IMR-90 (cell line): ENCODE measurements around the gene CEP55. TPM values are rescaled to one million over a fixed set of nuclear protein-coding genes. Genes with fewer than 3 reads are reported as not detected.

Source experiments
- ATAC-seq: fragments of 200-7000 bp; cut with Tn5 transposase; 2 replicates; pipeline ENCODE4 v1.9.1; 2020; ENCODE audit warnings: low read depth, mild to moderate bottlenecking, moderate library complexity
- BruUV-seq: library from RNA; stranded (reverse); fragments of 400-500 nt; replicated peaks from 2 replicates; lab custom pipeline; 2021; lab: Mats Ljungman, UMichigan
- CTCF ChIA-PET: fragments of 300-600 bp; formaldehyde crosslinking; extraction: SDS; loops from one replicate; lab custom pipeline; 2021; ENCODE audit warnings: antibody characterized with exemption; lab: Yijun Ruan, JAX
- POLR2A ChIA-PET: fragments of 300-600 bp; sonication (Branson Sonifier 250); formaldehyde crosslinking; loops from one replicate; lab custom pipeline; 2022; ENCODE audit warnings: antibody characterized with exemption; ENCODE audit not compliant: unreplicated experiment; lab: Charles Lee
- DNase-seq: peaks from one replicate; pipeline ENCODE4 v3.0.0; 2013
- H2AFZ ChIP-seq: replicated peaks from 2 replicates; pipeline ENCODE3; 2013; ENCODE audit warnings: low read length, mild to moderate bottlenecking; ENCODE audit not compliant: poor library complexity
- H2AK5ac ChIP-seq: 2 replicates; pipeline ENCODE4 v1.6.1; 2013; ENCODE audit warnings: low read depth, low read length, inconsistent platforms
- H2AK9ac ChIP-seq: replicated peaks from 2 replicates; pipeline ENCODE3; 2013; ENCODE audit warnings: mild to moderate bottlenecking, low read depth, low read length, moderate library complexity; ENCODE audit not compliant: poor library complexity
- H2BK120ac ChIP-seq: 2 replicates; pipeline ENCODE4 v1.6.1; 2013; ENCODE audit warnings: low read depth, low read length, inconsistent platforms
- H2BK15ac ChIP-seq: 3 replicates; pipeline ENCODE4 v1.6.1; 2013; ENCODE audit warnings: low read depth, low read length, inconsistent platforms
- H2BK20ac ChIP-seq: 2 replicates; pipeline ENCODE4 v1.6.1; 2013; ENCODE audit warnings: low read depth, mild to moderate bottlenecking, inconsistent platforms, low read length, moderate library complexity
- H2BK5ac ChIP-seq: 2 replicates; pipeline ENCODE4 v1.6.1; 2013; ENCODE audit warnings: mild to moderate bottlenecking, low read depth, low read length, inconsistent platforms; ENCODE audit not compliant: poor library complexity, severe bottlenecking
- H3K14ac ChIP-seq: replicated peaks from 2 replicates; pipeline ENCODE4 v1.6.1; 2013; ENCODE audit warnings: low read depth, low read length, inconsistent platforms
- H3K18ac ChIP-seq: 2 replicates; pipeline ENCODE4 v1.6.1; 2013; ENCODE audit warnings: low read depth, low read length, control low read depth
- H3K23ac ChIP-seq: 2 replicates; pipeline ENCODE4 v1.6.1; 2013; ENCODE audit warnings: low read depth, low read length, inconsistent platforms
- H3K27ac ChIP-seq: 2 replicates; pipeline ENCODE4 v1.5.1; 2013; ENCODE audit warnings: mild to moderate bottlenecking, control low read depth, low read length; ENCODE audit not compliant: insufficient read depth
- H3K27me3 ChIP-seq: 2 replicates; pipeline ENCODE4 v1.6.1; 2013; ENCODE audit warnings: low read length; ENCODE audit not compliant: control insufficient read depth, insufficient read depth
- H3K36me3 ChIP-seq: 2 replicates; pipeline ENCODE4 v1.6.1; 2013; ENCODE audit warnings: low read length, mixed read lengths; ENCODE audit not compliant: control insufficient read depth, insufficient read depth
- H3K4ac ChIP-seq: 2 replicates; pipeline ENCODE4 v1.6.1; 2013; ENCODE audit warnings: low read depth, low read length, inconsistent platforms
- H3K4me1 ChIP-seq: 2 replicates; pipeline ENCODE4 v1.6.1; 2013; ENCODE audit warnings: low read length, mixed read lengths; ENCODE audit not compliant: control insufficient read depth, insufficient read depth
- H3K4me2 ChIP-seq: 2 replicates; pipeline ENCODE4 v1.6.1; 2013; ENCODE audit warnings: low read depth, mild to moderate bottlenecking, control low read depth, low read length, moderate library complexity
- H3K4me3 ChIP-seq: 2 replicates; pipeline ENCODE4 v1.5.1; 2013; ENCODE audit warnings: low read depth, mild to moderate bottlenecking, control low read depth, low read length, moderate library complexity; ENCODE audit not compliant: insufficient read depth
- H3K56ac ChIP-seq: 2 replicates; pipeline ENCODE4 v1.6.1; 2013; ENCODE audit warnings: low read length, inconsistent platforms; ENCODE audit not compliant: insufficient read depth; ENCODE audit errors: extremely low read depth
- H3K79me1 ChIP-seq, 2 experiments: 2 replicates each; pipeline ENCODE4 v1.6.1; 2013; ENCODE audit warnings: low read length in 2 of 2, inconsistent platforms in 1 of 2, low read depth in 1 of 2
- H3K9ac ChIP-seq: 2 replicates; pipeline ENCODE4 v1.6.1; 2013; ENCODE audit warnings: low read depth, low read length, control low read depth
- H3K9me1 ChIP-seq: 2 replicates; pipeline ENCODE4 v1.6.1; 2013; ENCODE audit warnings: low read length, inconsistent platforms; ENCODE audit not compliant: insufficient read depth
- H3K9me3 ChIP-seq: 2 replicates; pipeline ENCODE4 v1.6.1; 2013; ENCODE audit warnings: low read length; ENCODE audit not compliant: control insufficient read depth, insufficient read depth
- H4K20me1 ChIP-seq: 2 replicates; pipeline ENCODE4 v1.6.1; 2013; ENCODE audit warnings: low read length, inconsistent platforms; ENCODE audit not compliant: insufficient read depth
- H4K5ac ChIP-seq: 2 replicates; pipeline ENCODE4 v1.6.1; 2013; ENCODE audit warnings: mild to moderate bottlenecking, low read depth, low read length, control low read depth
- H4K8ac ChIP-seq, 2 experiments: 2 replicates each; pipeline ENCODE4 v1.6.1; 2013; ENCODE audit warnings: low read depth in 2 of 2, low read length in 2 of 2, control low read depth in 1 of 2, inconsistent platforms in 1 of 2
- H4K91ac ChIP-seq: 2 replicates; pipeline ENCODE4 v1.6.1; 2013; ENCODE audit warnings: low read depth, low read length, inconsistent platforms; ENCODE audit not compliant: insufficient read depth
- CEBPB ChIP-seq: IDR thresholded peaks from 2 replicates; pipeline ENCODE4 v1.6.1; 2012; ENCODE audit warnings: low read depth, low read length, improper control_type of control experiment
- CHD1 ChIP-seq: IDR thresholded peaks from 2 replicates; pipeline ENCODE4 v1.6.1; 2012; ENCODE audit warnings: low read depth, low read length, improper control_type of control experiment
- ELK1 ChIP-seq: fragments of 150-350 bp; IDR thresholded peaks from 2 replicates; pipeline ENCODE4 v1.6.1; 2016; ENCODE audit warnings: low read depth, mild to moderate bottlenecking, low read length, moderate library complexity, borderline replicate concordance
- NFE2L2 ChIP-seq: fragments of 150-350 bp; IDR thresholded peaks from 2 replicates; pipeline ENCODE4 v1.6.1; 2016; ENCODE audit warnings: low read depth, mild to moderate bottlenecking, low read length
- RCOR1 ChIP-seq: IDR thresholded peaks from 2 replicates; pipeline ENCODE4 v1.6.1; 2012; ENCODE audit warnings: mild to moderate bottlenecking, low read length, improper control_type of control experiment; ENCODE audit not compliant: insufficient replicate concordance
- WGBS, 2 experiments: methylation state at CpG; one replicate each; pipeline versions ENCODE4 v1.1.5 to v1.1.7; 2013; ENCODE audit warnings: missing lambda C conversion rate in 2 of 2; ENCODE audit not compliant: insufficient read length in 1 of 2; ENCODE audit errors: extremely low coverage in 2 of 2; 5-methylcytosine and 5-hydroxymethylcytosine counted together
- dilution Hi-C: fragments of 300-500 bp; cut with HindIII; formaldehyde crosslinking; loops from one replicate; pipeline ENCODE4 v1.14.3; 2018; ENCODE audit warnings: low sequenced_read_pairs; ENCODE audit not compliant: unreplicated experiment
- in situ Hi-C: fragments of 300-500 bp; cut with MboI; formaldehyde crosslinking; loops from 3 replicates; pipeline ENCODE4 v1.14.3; 2019; ENCODE audit warnings: low sequenced_read_pairs, inconsistent platforms, mixed read lengths
- intact Hi-C: fragments of 100-400 bp; cut with micrococcal nuclease; formaldehyde crosslinking; loops from 2 replicates; pipeline ENCODE4 v1.10.0; 2022
- polyA plus RNA-seq, 3 experiments: library from polyadenylated mRNA; depleted of rRNA; stranded (reverse); fragments of >200 nt; gene quantifications; 2 replicates each; pipeline ENCODE4 v1.2.3, GENCODE V29; 2012; ENCODE audit warnings: low replicate concordance in 1 of 3
- total RNA-seq: library from RNA; depleted of rRNA; stranded (reverse); fragments of >200 nt; gene quantifications from 2 replicates; pipeline ENCODE4 v1.2.3, GENCODE V29; 2012

CEP55 gene
- total and polyA plus RNA-seq, 2 of the 4 experiments (the other 2 are of a cell fraction): 15.7 to 23.5 TPM

GRCh38 chr10:93572606-93573005 lies 76.2 kb downstream of the CEP55 start:
- DNase-seq: no peak
- no TSS peak for BruUV-seq

More at GRCh38 chr10:93572606-93573005, 76.2 kb downstream of the CEP55 start:
- H2AK5ac ChIP-seq: no peak overlapping the region
- H3K79me1 ChIP-seq: no peaks in the 10 kb centered on the region
- TF ChIP-seq CEBPB: no peak
- TF ChIP-seq NFE2L2: no peak
- TF ChIP-seq ELK1: no peak
- no peak for TF ChIP-seq CHD1
- no peak for TF ChIP-seq RCOR1
- no peaks in the 10 kb centered on the region for H3K9me1 ChIP-seq
- H3K4ac ChIP-seq: no peak overlapping the region
- in situ Hi-C loops: no loop called here
- H4K8ac ChIP-seq: no peak overlapping the region
- no peak overlapping the region for H2AFZ ChIP-seq
- dilution Hi-C loops: no loop called here
- H4K20me1 ChIP-seq: no peaks in the 10 kb centered on the region
- no peak overlapping the region for H2BK15ac ChIP-seq
- no peak for ATAC-seq
- ChIA-PET CTCF (no interaction called here), POLR2A (no interaction called here)
- H3K36me3 ChIP-seq: no peaks in the 10 kb centered on the region
- H2AK9ac ChIP-seq: no peak overlapping the region
- H3K27ac ChIP-seq: no peak overlapping the region
- no peak overlapping the region for H3K14ac ChIP-seq
- H2BK120ac ChIP-seq: no peak overlapping the region
- no peak overlapping the region for H3K18ac ChIP-seq
- H4K5ac ChIP-seq: no peak overlapping the region
- no peaks in the 10 kb centered on the region for H3K9me3 ChIP-seq
- no peak overlapping the region for H2BK5ac ChIP-seq
- 60% methylated on average over 1 of the region's 2 CpGs; no CpG with 5 or more reads in 1 of the 2 experiments for WGBS, 2 experiments
- no peak overlapping the region for H4K91ac ChIP-seq
- intact Hi-C loops: no loop called here
- no peak overlapping the region for H3K9ac ChIP-seq
- peaks cover 63% of the 10 kb centered on the region for H3K27me3 ChIP-seq
- H3K23ac ChIP-seq: no peak overlapping the region
- H3K4me2 ChIP-seq: no peak overlapping the region
- H3K4me1 ChIP-seq: no peaks in the 10 kb centered on the region
- H3K56ac ChIP-seq: no peak overlapping the region
- no peak overlapping the region for H3K4me3 ChIP-seq
- H2BK20ac ChIP-seq: no peak overlapping the region
